SW 1271 (cell line): Measurements from ENCODE around the gene CALML3.

ENCODE experiments used
- DNase-seq, 2 experiments: peaks; one replicate each; lab custom pipeline; 2025; lab: John Stamatoyannopoulos, UW

Gene CALML3

DNA sequence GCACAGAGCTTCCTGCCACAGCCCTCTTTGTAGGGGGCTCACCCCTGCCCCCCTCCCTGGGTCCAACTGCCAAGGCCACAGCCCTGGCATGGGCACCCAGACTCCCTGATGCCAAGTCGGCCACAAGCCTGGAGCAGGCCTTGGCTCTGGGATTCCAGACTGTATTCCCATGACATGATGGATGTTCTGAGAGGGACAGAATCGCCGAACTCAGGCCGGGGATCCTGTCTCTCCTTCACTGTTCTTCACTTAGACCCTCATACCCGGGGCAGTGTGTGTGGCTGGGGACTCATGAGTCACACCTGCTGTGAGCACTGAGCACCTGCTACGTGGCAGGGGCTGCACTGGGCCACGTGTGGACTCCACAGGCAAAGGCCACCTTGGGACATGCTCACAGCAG is 33.3 kb upstream of the CALML3 start:
- no peak for DNase-seq

DNA sequence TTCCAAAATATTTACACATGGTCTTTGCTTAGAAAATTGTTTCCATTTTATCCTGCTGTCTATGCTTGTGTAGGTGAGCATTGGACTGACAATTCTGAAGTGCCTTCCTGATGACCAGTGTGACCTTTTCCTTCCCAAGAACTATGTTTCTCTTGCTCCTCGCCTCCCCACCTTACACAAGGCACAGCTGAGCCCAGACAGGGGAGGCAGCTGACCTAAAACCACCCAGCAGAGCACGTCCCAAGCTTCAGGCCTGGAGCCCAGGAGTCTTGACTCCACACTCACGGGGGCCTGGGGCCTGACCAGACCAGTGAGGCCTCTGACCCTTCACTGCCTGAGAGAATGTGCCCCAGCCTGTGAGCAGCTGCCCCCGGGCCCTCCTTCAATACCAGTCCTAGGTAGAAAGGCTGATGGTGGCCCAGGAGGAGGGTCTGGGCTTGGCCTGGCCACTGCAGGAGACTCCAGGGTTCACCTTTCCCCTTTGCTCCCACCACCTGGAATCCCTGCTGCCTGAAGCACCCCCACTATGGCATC is 32.4 kb upstream of the CALML3 start:
- no peak for DNase-seq

DNA sequence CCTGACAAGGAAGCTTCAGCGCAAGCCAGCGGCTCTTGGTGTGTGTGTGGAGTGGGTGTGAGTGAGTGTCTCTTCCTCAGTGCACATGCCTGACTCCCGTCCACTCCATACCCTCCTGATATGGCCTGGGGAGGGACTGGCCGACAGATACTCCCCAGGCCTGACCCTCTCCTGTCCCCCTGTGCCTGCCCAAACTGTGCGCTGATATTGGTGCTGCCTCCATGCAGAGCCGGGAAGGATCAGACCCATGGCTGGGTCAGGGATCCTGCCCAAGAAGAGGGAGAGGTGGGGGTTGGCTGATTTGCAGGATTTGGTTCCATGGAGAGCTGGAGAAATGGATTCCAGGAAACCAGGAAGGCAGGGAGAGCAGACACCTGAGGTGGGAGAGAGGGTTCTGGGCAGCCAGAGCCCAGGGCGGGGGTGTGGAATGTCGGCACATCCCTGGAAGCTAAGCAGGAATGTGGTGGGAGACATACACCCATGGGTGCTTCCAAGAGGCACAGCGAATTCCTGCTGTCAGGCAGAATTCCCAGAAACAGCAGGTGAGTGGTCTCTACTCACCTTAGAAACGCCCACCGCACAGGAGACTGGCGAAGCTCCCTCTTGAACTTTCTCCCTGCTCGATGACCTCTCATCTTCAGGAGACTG is 31.7 kb upstream of the CALML3 start:
- no peak for DNase-seq

DNA sequence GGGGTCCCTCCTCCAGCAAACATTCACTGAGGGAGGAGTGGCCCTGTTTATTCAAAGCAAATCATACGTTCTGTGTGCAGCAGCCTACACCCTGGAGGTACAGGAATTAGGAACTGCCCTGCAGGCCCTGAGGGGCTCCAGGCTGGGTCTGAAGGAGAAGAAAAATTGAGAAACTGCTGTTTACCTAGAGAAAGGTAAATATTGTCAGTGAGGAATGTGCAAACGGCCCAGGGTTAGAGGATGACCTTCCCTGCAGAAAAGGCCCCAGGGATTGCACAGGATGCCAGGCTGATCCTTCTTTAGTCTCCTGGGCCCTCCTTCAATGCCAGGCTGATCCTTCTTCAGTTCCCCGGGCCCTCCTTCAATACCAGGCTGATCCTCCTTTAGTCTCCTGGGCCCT is 31.1 kb upstream of the CALML3 start:
- no peak for DNase-seq

DNA sequence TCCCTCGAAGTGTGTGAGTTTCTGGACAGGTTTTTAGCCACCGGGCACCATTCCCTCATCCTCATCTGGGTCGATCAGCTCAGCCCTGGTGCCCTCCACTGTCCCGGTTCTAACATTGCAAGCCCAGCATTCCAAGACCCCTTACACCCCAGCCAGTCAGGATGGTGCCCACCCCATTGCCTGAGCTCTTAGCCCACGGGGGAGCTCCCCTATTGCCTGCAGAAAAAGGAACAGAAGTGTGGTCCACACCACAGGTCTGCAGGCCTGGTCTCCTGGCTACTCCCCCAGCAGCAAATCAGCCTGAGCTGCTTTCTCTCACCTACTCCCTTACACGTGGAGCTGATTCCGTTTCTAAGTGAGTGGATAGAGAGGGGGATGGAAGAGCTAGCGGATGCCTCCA is 30.1 kb upstream of the CALML3 start:
- DNase-seq = no peak

DNA sequence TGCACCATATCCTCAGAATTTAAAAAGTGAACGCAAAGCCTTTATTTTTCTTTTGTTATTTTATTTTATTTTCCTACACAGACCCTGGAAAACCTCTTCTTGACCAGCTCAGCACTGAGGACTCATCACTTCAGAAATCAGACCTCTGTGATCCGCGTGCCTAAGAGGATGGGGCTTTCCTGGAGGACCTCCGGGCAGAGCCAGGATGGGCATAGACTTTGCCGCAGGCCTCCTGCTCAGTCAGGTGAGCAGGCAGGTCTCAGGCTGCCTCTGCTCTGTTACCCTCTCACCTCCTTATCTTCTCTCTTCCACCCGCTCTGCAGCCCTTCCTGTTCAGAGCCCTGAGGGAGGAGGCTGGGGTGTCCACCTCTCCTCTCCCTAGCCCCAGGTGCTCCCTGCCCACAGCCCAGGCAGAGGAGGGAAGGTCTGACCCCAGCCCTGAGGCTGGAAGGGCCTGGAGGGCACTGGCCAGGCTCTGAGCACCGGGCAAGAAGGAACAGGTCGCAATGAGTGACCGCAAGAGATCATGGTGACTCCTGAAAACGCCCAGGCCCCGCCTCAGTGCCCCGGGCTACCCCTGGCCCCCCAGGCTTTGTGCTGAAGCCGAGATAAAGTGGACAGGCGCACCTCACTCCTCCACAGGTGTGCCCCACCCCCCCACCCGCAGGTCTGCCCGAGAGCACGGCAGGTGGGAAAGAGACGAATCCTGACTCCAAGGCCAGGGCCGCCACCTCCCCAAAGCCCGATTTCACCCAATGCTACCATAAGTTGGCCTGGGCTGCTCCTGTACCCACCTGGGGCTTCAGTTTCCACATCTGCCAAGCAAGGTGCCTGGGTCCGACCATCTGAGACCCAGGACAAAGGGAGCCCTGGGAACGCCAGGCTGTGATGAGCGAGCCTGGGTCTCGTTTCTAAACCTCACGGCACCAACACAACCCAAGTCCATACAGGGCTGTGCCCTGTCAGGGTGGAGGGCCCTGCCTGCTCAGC is 28.2 kb upstream of the CALML3 start:
- DNase-seq = no peak

DNA sequence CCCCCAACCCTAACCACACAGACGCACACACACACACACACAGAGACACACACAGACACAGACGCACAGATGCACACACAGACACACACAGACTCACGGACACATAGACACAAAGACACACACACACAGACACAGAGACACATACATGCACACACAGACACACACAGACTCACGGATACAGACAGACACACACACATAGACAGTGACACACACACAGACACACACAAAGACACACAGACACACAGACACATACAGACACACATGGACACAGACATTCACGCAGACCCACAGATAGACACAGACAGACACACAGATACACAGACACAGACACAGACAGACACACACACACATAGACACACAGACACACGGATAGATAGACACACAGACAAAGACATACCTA is 27.5 kb upstream of the CALML3 start:
- DNase-seq = no peak

DNA sequence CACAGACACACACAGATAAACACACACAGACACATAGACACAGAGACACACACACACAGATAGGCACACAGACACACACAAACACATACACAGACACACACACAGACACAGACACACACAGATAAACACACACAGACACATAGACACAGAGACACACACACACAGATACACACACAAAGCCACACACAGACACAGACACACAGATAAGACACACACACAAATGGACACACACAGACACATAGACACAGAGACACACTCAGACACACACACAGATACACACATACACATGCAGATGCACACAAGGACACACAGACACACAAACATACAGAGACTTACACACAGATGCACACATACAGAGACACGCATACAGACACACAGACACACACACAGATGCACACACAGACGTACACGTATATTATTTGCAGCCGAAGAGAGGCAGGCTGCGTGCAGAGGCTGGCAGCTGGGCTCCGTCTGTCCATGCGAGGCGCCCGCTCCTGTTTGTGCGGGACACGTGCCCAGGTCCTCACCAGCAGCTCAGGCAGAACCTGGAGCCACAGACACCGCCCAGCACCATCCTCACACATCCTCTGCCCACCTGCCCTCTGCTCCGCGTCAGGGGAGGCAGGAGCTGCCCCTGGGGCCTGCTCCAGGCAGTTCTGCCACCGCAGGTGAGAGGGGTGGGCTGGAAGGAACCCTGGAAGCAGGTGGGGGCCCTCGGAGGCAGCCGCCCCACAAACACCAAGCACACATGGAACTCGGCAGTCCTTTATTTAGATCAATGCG is 26.6 kb upstream of the CALML3 start:
- no peak for DNase-seq

DNA sequence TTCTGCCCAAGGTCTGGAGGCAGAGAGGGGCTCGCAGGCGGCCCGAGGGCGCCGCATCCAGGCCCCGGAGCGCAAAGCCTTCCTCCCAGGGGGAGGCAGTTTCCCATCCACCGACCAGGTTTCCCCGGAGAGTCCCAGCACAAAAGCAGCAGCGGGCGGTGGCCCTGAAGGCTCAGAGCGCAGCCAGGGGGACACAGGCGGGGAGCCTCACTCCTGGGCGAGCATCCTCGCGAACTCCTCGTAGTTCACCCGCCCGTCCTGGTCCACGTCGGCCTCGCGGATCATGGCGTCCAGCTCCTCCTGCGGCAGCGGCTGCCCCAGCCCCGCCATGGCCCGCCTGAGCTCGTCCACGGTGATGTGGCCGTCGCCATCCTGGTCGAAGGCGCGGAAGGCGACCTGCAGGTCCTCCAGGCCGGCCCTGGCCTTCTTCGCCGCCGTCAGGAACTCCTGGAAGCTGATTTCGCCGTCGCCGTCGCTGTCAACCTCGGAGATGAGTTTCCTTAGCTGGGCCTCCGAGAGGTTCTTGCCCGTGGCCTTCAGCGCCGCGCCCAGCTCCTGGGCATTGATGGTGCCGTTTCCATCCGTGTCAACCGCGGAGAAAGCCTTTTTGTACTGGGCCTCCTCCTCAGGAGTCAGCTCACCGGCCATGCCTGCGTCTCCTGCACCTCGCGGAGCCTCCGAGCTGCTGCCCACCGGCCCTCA is 25.8 kb upstream of the CALML3 start:
- no peak for DNase-seq

DNA sequence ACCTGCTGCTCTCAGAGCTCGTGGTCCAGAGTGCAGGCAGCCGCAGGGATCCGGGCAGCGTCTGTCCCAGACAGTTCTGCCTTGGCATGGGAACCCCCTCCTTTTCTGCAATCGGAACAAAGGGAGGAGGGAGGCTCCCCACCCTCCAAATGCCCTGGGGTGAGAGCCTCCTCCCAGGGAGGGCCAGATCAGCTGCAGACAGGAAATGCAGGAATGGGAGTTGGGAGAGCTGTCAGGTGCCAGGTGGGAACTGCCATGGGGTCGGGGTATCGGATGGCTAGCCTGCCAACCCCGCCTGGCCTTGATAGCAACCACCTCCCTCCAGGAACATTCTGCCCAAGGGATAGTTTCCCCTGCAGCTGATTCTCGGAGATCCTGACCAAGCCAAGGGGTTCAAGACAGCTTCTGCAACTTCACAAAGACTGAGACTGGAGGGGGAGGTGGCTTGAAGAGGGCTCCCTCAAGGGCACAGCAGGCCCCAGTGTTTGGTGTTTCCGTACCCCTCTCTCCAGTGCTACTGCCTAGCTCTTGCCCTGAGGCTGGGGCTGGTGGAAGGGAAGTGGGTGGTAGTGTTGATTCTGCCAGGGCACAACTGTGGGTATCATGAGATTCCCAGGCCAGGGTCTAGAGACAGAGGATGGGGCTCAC is 25.1 kb upstream of the CALML3 start, which contains the start of gene CALML5:
Gene CALML5 (minus strand): TSS at position 78 of the 648 bp plus-strand sequence. CDS start 132 bp downstream, outside the sequence.
- DNase-seq = no peak

DNA sequence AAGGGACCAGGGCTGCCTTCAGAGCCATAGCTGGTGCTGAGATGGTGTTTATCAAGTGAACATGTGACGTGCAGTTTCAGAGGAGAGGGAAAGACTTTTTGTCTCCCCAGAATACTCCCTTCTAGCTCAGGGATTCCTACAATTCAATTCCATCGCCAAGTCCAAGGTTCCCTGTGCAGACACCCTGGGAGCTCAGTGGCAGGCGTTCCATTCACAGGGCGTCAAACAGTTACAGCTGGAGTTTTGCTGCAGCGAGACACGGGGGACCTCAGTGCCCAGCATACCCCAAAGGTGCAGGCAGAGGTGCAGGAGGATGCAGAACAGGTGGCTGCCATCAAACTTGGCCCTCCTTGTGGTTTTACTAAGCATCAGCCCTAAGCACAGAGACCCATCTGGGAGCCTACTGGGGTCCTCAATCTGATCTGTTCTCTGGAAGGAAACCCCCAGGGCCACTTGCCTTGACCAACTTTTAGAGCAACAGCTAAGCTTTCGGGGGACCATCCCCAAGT is 24.5 kb upstream of the CALML3 start:
- no peak for DNase-seq

DNA sequence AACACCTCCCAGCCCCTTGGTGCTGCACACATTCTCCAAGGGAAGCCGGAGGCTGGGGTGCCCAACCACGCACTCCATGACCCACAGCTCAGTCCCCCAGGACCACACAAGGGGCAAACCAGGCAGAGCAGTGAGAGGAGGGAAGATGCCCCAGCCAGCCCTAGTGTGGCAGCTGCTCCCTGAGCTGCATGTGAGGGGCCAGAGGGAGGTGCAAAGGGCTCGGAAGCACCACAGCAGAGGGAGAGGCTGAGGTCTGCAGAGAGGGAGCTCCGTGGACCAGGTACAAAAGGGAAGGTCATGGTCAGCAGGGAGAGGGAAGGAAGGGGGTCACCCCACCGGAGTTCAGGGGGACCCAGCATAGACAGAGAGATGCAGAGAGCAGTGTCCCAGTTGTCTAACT is 23.9 kb upstream of the CALML3 start:
- no peak for DNase-seq

DNA sequence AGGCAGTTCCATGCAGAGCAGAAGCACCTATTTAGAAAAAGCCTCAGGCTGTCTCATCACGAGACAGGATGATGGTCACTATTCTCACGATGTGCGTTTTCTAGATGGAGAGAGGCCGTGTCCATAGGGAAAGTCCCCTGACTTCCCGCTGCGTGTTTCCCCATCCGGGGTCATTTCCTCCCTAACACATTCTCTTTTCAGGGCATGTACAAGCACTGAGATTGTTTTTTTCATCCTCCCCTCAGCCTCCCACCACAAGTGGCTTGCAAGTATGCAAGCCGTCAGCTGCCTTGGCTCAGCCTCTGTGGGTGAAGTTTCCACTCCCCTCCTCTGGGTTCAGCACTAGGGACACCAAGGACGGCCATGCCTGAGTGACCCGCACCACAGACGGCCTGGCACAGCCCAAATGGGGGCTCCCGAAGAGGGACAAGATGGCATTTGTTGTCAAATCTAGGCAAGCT is 22.7 kb upstream of the CALML3 start:
- DNase-seq = no peak

DNA sequence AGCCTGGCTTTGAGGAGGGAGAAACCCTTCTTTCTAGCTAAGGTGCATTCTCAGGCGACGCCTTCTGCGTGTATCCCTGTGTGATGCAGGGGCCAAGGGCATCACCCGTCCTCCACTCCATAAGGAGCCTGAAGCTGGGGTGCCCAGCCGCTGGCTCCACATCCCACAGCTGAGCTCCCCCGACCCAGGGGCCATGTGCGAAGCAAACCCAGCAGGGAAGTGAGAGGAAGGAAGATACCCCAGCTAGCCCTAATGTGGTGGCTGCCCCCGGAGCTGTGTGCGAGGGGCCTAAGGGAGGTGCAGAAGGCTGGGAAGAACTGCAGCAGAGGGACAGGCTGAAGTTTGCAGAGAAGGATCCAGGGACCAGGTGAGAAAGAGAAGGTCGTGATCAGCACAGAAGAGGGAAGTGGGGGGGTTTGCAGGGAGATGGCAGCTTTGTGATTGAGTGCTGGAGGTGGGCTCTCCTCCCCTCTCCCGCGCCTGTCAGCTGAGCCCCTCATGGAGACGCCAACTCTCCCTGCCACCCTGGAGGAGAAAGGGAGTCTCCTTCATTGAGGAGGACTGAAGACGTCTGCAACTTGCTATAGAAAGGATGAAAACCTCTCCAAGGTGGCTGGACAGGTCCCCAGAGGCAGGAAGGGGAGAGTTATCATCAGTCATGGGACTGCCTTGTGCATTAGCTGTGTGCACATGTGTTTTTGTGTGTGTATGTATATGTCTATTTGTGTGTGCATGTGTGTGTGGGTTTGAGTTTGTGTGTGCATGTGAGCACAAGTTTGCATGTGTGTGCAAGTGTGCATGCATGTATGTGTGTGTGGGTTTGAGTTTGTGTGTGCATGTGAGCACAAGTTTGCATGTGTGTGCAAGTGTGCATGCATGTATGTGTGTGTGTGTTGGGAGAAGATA is 21.9 kb upstream of the CALML3 start:
- DNase-seq = no peak

DNA sequence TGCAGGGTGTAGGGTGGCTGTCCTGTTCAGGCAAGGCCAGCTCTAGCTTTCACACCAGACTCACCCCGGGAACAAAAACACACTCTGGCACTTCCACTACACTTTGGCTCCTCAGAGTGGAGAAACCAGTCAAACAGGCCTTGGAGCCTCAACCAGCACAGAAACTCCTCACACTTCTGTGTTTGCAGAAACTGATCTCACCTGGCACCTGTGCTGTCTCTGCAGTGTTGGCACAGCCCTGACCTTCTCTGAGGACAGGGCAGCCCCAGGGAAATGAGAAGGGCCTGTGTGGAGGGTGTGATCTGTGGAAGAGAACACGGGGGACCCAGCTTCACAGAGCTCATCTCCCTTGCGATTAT is 21.3 kb upstream of the CALML3 start:
- no peak for DNase-seq

DNA sequence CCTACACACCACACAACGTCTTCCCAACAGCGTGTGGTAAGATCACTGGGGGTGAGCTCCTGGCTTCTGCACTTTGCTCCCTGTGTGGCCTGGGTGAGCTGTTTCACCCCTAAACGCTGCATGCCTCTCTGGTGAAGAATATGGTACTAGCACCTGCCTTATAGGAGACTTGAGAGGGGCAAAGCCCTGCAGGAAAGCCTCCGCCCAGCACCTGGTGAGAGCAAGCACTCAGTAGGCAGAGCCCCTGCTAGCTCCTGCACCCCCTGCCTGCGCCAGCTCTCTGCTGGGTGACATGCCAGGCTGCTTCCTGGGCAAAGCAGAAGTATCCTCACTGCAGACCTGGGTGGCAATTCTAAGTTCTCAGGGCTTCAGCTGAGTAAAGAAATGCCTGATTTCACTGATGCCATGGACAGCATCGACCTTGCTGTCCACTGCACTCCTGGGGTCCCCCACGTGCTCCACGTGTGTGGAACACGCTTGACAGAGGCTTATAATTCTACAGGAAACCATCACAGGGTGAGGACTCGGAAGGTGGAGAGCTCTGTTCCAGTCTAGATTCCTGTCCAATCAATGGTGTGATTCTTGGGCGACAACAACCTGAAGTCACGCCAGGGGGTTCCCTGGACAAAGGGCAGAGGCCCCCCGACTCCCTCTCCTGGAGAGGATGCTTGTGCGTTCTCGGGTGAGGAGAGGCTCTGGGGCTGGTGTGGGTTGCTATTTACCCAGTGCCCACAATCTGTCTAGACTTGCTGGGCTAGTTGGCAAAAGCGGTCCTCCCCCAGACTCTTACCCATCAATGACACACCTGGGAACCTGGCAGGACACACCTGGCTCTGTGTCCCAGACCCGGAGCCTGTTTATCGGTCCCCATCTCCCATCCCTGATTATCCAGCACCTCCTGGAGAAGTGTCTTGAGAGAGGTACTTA is 20.4 kb upstream of the CALML3 start:
- DNase-seq = no peak

DNA sequence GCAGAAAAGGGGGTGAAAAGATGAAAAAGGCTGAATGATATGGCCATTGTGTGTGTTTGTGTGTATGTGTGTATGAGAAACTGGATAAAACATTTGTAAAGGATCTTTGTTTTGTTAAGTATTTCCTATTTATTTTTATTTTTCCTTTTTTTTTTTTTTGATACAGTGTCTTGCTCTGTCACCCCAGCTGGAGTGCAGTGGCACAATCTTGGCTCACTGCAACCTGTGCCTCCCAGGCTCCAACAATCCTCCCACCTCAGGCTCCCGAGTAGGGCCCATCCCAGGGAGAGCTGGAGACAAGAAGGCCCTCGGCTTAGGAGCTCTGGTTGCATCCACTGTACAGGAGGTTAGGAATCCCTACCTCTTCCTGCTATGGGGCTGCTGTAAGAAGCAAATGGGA is 18.5 kb upstream of the CALML3 start:
- DNase-seq = no peak

DNA sequence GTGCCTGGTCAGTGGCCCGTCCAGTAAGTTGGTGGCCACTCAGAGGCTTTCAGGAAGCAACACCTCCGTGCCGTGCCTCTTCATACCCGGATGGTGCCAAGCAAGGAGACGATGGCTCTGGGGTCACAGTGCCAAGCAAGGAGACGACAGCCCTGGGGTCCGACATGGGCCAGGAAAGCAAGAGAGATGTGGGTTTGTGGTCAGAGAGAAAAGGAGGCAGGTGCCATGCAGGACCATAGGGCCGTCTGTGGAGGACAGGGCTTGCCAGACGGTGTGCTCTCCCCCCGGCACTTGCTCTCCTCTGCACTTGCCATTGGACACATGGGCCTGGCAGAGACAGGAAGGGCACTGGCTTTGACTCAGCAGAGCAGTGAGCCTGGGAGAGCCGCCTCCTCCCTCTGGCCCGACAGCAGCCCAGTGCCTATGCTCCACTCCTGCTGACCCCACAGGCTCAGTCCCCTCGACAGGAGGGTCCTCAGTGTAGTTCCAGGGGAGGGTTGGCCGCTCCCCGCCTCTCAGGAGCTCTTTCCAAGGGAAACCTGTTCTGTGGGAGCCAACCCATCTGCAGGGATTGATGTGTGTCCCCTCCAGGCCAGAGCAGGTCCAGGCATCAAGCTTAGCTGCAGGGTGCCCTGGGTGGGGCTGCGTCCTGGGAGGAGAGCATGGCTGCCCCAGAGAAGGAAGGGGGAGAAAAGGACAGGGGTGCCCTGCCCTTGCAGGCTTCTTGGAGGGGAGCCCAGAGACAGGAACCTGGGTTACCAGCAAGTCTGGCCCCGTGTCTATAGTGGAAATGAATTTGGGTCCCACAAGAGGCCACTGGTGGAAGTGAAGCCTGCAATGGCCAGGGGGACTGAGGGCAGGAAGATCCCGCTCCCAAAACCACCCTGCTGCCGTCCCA is 17.8 kb upstream of the CALML3 start:
- no peak for DNase-seq
